Activated gamma-delta T cell treated with anti-CD3 and anti-CD28 coated beads, Interleukin-2, amount 50 U/mL, for 16 hours (primary cell): ENCODE data around the gene MAGI1.
"Not testable (repeated sequence)": the region's sequence is repeated elsewhere in the genome, so short reads cannot be mapped to it uniquely, and the experiment has no call there.

Source experiments
- DNase-seq: peaks from one replicate; pipeline ENCODE4 v3.0.0-alpha.2; 2020; ENCODE audit warnings: low read depth

The MAGI1 gene

GRCh38 chr3:65561617-65562016 lies 477.1 kb downstream of the MAGI1 start:
- no peak for DNase-seq

- no peak for DNase-seq
Observed at GRCh38 chr3:65560901-65561300, 477.8 kb downstream of the MAGI1 start.

GRCh38 chr3:65560133-65560532 lies 478.6 kb downstream of the MAGI1 start:
- no peak for DNase-seq

- DNase-seq: no peak
Observed at GRCh38 chr3:65559643-65560042, 479.1 kb downstream of the MAGI1 start.

- DNase-seq: no peak
Observed at GRCh38 chr3:65558826-65559225, 479.9 kb downstream of the MAGI1 start.

- no peak for DNase-seq
Observed at GRCh38 chr3:65557899-65558564, 480.7 kb downstream of the MAGI1 start.

GRCh38 chr3:65556934-65557577 lies 481.7 kb downstream of the MAGI1 start:
- no peak for DNase-seq

- DNase-seq: no peak
Observed at GRCh38 chr3:65552434-65552833, 486.3 kb downstream of the MAGI1 start.

- no peak for DNase-seq
Observed at GRCh38 chr3:65551945-65552344, 486.8 kb downstream of the MAGI1 start.

GRCh38 chr3:65550137-65550536 lies 488.6 kb downstream of the MAGI1 start:
- DNase-seq: no peak

- DNase-seq: no peak
Observed at GRCh38 chr3:65549626-65549959, 489.1 kb downstream of the MAGI1 start.

- no peak for DNase-seq
Observed at GRCh38 chr3:65548848-65549625, 489.7 kb downstream of the MAGI1 start.

- DNase-seq: no peak
Observed at GRCh38 chr3:65545429-65545828, 493.3 kb downstream of the MAGI1 start.

GRCh38 chr3:65543391-65543790 lies 495.3 kb downstream of the MAGI1 start:
- DNase-seq: not testable (repeated sequence)

- no peak for DNase-seq
Observed at GRCh38 chr3:65540666-65541065, 498.1 kb downstream of the MAGI1 start.

- no peak for DNase-seq
Observed at GRCh38 chr3:65539616-65540015, 499.1 kb downstream of the MAGI1 start.

- DNase-seq: no peak
Observed at GRCh38 chr3:65538101-65538500, 500.6 kb downstream of the MAGI1 start.

- no peak for DNase-seq
Observed at GRCh38 chr3:65537109-65537508, 501.6 kb downstream of the MAGI1 start.

GRCh38 chr3:65535260-65535659 lies 503.5 kb downstream of the MAGI1 start:
- DNase-seq: no peak

GRCh38 chr3:65534805-65535204 lies 503.9 kb downstream of the MAGI1 start:
- no peak for DNase-seq

GRCh38 chr3:65532749-65533148 lies 506.0 kb downstream of the MAGI1 start:
- DNase-seq: no peak

- no peak for DNase-seq
Observed at GRCh38 chr3:65532215-65532614, 506.5 kb downstream of the MAGI1 start.

GRCh38 chr3:65531499-65531898 lies 507.2 kb downstream of the MAGI1 start:
- DNase-seq: no peak
